ENCODE data around the gene MCRIP2. TPM values are rescaled to one million over a fixed set of nuclear protein-coding genes. Genes with fewer than 3 reads are reported as not detected.

MCRIP2 gene
- total and polyA plus RNA-seq, 2 of the 8 experiments (the other 6 are each of a cell fraction or from before 2014, with no cell fraction given) = 45.4 to 75.5 TPM

- H4K91ac ChIP-seq (replicated peaks; ENCODE audit: insufficient read length, low read length) = no peak overlapping the region
- H3K18ac ChIP-seq (ENCODE audit: extremely low read depth, low read length) = no peak overlapping the region
- no peak overlapping the region for H3K4me3 ChIP-seq (ENCODE audit: extremely low read depth in 1 of 4, insufficient read depth in 2 of 4, low read depth in 3 of 4, low read length in 4 of 4)
- no peak overlapping the region for H4K5ac ChIP-seq (ENCODE audit: insufficient read length, low read depth, low read length)
- no peak overlapping the region for H2AFZ ChIP-seq (ENCODE audit: low read length)
- H3K79me1 ChIP-seq (ENCODE audit: low read depth, low read length) = peaks cover 14% of the 10 kb centered on the region; the same call in 1 of the 2 replicates
- peaks cover 0 to 27% (median 16%) of the 10 kb centered on the region in 4 experiments; a peak in 5 of 7 replicates for H3K27me3 ChIP-seq (replicated peaks in 1 of 4; ENCODE audit: control insufficient read depth in 3 of 4, extremely low read depth in 1 of 4, insufficient read depth in 3 of 4, low read length in 3 of 4)
- H2BK15ac ChIP-seq (ENCODE audit: low read length) = no peak overlapping the region
- peaks cover 0 to 20% of the 10 kb centered on the region in 2 experiments; a peak in 3 of 4 replicates for H3K79me2 ChIP-seq (ENCODE audit: control insufficient read depth in 1 of 2, insufficient read depth in 2 of 2, low read length in 2 of 2)
- peaks cover 0 to 14% (median 7%) of the 10 kb centered on the region in 4 experiments; a peak in 4 of 7 replicates for H3K4me1 ChIP-seq (replicated peaks in 1 of 4; ENCODE audit: control insufficient read depth in 3 of 4, insufficient read depth in 4 of 4, low read length in 3 of 4)
- no peak overlapping the region for H3K23ac ChIP-seq (ENCODE audit: insufficient read length)
- H4K8ac ChIP-seq (ENCODE audit: extremely low read depth, insufficient read depth, low read length) = no peak overlapping the region
- H3K9ac ChIP-seq (replicated peaks in 1 of 4; ENCODE audit: extremely low read depth in 1 of 4, low read depth in 3 of 4, low read length in 3 of 4) = no peak overlapping the region
- 93% methylated on average over 15 of the region's 15 CpGs; no CpG with 5 or more reads in 1 of the 2 experiments for WGBS, 2 experiments (ENCODE audit: extremely low coverage in 1 of 2, insufficient coverage in 1 of 2, insufficient read length in 1 of 2, insufficient replicate concordance in 2 of 2, low coverage in 1 of 2, low lambda C conversion rate in 2 of 2, missing lambda C conversion rate in 1 of 2)
- H3K4ac ChIP-seq (replicated peaks; ENCODE audit: insufficient read length, low read depth, low read length) = no peak overlapping the region
- H3K23me2 ChIP-seq (ENCODE audit: low read depth, low read length) = peaks cover 9% of the 10 kb centered on the region
- H3K27ac ChIP-seq (ENCODE audit: low read depth, low read length) = no peak overlapping the region
- H2AK5ac ChIP-seq (ENCODE audit: low read depth, low read length) = no peak overlapping the region
- H3K9me3 ChIP-seq (ENCODE audit: insufficient read depth in 2 of 2, low read depth in 1 of 2, low read length in 1 of 2) = no peaks in the 10 kb centered on the region
- H2BK20ac ChIP-seq (ENCODE audit: low read length) = no peak overlapping the region
- H3K56ac ChIP-seq (replicated peaks; ENCODE audit: insufficient read length, low read depth, low read length) = no peak overlapping the region
- H4K20me1 ChIP-seq (replicated peaks in 1 of 2; ENCODE audit: control insufficient read depth in 1 of 2, insufficient read depth in 2 of 2, low read length in 2 of 2) = peaks cover 22 to 46% of the 10 kb centered on the region in 2 experiments
- no peak for TF ChIP-seq RBBP5 (IDR thresholded peaks at IDR 0.05; ENCODE audit: borderline replicate concordance, low read depth, low read length)
- TF ChIP-seq SP2 (IDR thresholded peaks at IDR 0.05; ENCODE audit: low read length) = no peak
- no peak for TF ChIP-seq SRF (IDR thresholded peaks at IDR 0.05; ENCODE audit: low read depth, low read length)
- no peak for TF ChIP-seq SIX5 (IDR thresholded peaks at IDR 0.05; ENCODE audit: low read depth, low read length)
- no peak for TF ChIP-seq ATF3 (IDR thresholded peaks at IDR 0.05; ENCODE audit: insufficient read depth, low read depth, low read length)
- TF ChIP-seq RAD21 (IDR thresholded peaks at IDR 0.05 in 1 of 2, conservative IDR thresholded peaks at IDR 0.05 in 1 of 2; ENCODE audit: low read depth in 2 of 2, low read length in 2 of 2) = no peak
- no peak for TF ChIP-seq RXRA (IDR thresholded peaks at IDR 0.05; ENCODE audit: insufficient read depth, low read depth, low read length)
- no peak for TF ChIP-seq SAP30 (IDR thresholded peaks at IDR 0.05; ENCODE audit: insufficient read depth, insufficient replicate concordance, low read length)
- no peak for TF ChIP-seq ATF2 (IDR thresholded peaks at IDR 0.05; ENCODE audit: low read length)
- POLR2A ChIA-PET (ENCODE audit: partially characterized antibody) = interaction anchor here (1.7 kb wide), 1 partner anchor 8 kb away, joined by 6 read pairs; no protein-coding TSS in a partner anchor
- CTCF ChIA-PET (ENCODE audit: partially characterized antibody) = interaction anchor here (1.0 to 4.2 kb wide), 10 partner anchors 8 to 72 kb away, joined by 4 to 22 read pairs (median 6); no protein-coding TSS in a partner anchor
- no peak overlapping the region for H2BK12ac ChIP-seq (ENCODE audit: low read depth, low read length)
- DNase-seq (ENCODE audit: low read depth in 1 of 2, low spot score in 2 of 2) = no peak
- no peak overlapping the region for H3K4me2 ChIP-seq (ENCODE audit: insufficient read depth in 1 of 2, low read depth in 2 of 2, low read length in 2 of 2)
- H2BK120ac ChIP-seq (replicated peaks; ENCODE audit: low read depth, low read length) = no peak overlapping the region
- no peak overlapping the region for H3K14ac ChIP-seq (ENCODE audit: insufficient read length)
- H3K36me3 ChIP-seq (ENCODE audit: control insufficient read depth in 2 of 4, insufficient read depth in 4 of 4, low read length in 3 of 4) = no peaks in the 10 kb centered on the region
- FAIRE-seq = no peak
- no peak overlapping the region for H2BK5ac ChIP-seq (ENCODE audit: low read depth, low read length)
These were observed 49.6 kb upstream of the MCRIP2 start for GRCh38 chr16:591892-592517.

Data from H1 (cell line).